ENCODE measurements around the gene STAC2.
A peak's percentile ranks its signal among the peaks of the same experiment; 100 is the strongest.

- TF ChIP-seq CTCF (IDR thresholded peaks at IDR 0.05) (peak; percentile 43 to 57 (median 54)), POLR2A (IDR thresholded peaks at IDR 0.05) (no peak)
These were observed 6.1 kb upstream of the STAC2 start for GRCh38 chr17:39231591-39232551.

Data from body of pancreas (tissue), 4 donors.